PC-9 (cell line): ENCODE results near the gene NDRG2. TPM values are rescaled to one million over a fixed set of nuclear protein-coding genes. Genes with fewer than 3 reads are reported as not detected.

Experiments used
- BruUV-seq: library from RNA; stranded (reverse); fragments of 400-500 nt; replicated peaks from 2 replicates; lab custom pipeline; 2021; lab: Mats Ljungman, UMichigan
- CTCF ChIA-PET: fragments of 300-600 bp; sonication (Branson Sonifier 250); formaldehyde crosslinking; loops from one replicate; lab custom pipeline; 2022; ENCODE audit warnings: antibody characterized with exemption; lab: Charles Lee
- POLR2A ChIA-PET: fragments of 300-600 bp; sonication (Branson Sonifier 250); formaldehyde crosslinking; loops from one replicate; lab custom pipeline; 2022; ENCODE audit warnings: antibody characterized with exemption; ENCODE audit not compliant: unreplicated experiment; lab: Charles Lee
- DNase-seq, 2 experiments: peaks; one replicate each; pipeline versions ENCODE4 v3.0.0 to v3.0.0-alpha.2; 2015 to 2022; ENCODE audit warnings: mixed read lengths in 1 of 2
- H2AFZ ChIP-seq: fragments of 200-600 bp; sonication (generic); 2 replicates; pipeline ENCODE4 v1.8.1; 2017; ENCODE audit warnings: antibody characterized with exemption
- H3F3A ChIP-seq: fragments of 200-600 bp; sonication (generic); 2 replicates; pipeline ENCODE4 v1.8.1; 2017; ENCODE audit warnings: antibody characterized with exemption, mild to moderate bottlenecking, low read depth; ENCODE audit not compliant: insufficient read depth
- H3K27ac ChIP-seq: fragments of 200-600 bp; sonication (generic); 2 replicates; pipeline ENCODE4 v1.6.1; 2016; ENCODE audit warnings: mixed run types
- H3K27me3 ChIP-seq: fragments of 200-600 bp; sonication (generic); 2 replicates; pipeline ENCODE4 v1.6.1; 2016; ENCODE audit warnings: low read depth, mixed run types; ENCODE audit not compliant: insufficient read depth
- H3K36me3 ChIP-seq: fragments of 200-600 bp; sonication (generic); 2 replicates; pipeline ENCODE4 v1.6.1; 2016; ENCODE audit warnings: low read depth, mixed run types
- H3K4me1 ChIP-seq: fragments of 200-600 bp; sonication (generic); replicated peaks from 2 replicates; pipeline ENCODE4 v1.6.1; 2016; ENCODE audit warnings: mixed run types; ENCODE audit not compliant: insufficient read depth
- H3K4me2 ChIP-seq: fragments of 200-600 bp; sonication (generic); 2 replicates; pipeline ENCODE4 v1.6.1; 2017; ENCODE audit warnings: mixed run types
- H3K4me3 ChIP-seq: fragments of 200-600 bp; sonication (generic); 2 replicates; pipeline ENCODE4 v1.6.1; 2016; ENCODE audit warnings: mixed run types
- H3K79me2 ChIP-seq: fragments of 200-600 bp; sonication (generic); 2 replicates; pipeline ENCODE4 v1.6.1; 2017; ENCODE audit warnings: low read depth, mixed run types
- H3K9me2 ChIP-seq: fragments of 200-600 bp; sonication (generic); 2 replicates; pipeline ENCODE4 v1.8.1; 2017; ENCODE audit warnings: mild to moderate bottlenecking; ENCODE audit not compliant: insufficient read depth
- H3K9me3 ChIP-seq: fragments of 200-600 bp; sonication (generic); 2 replicates; pipeline ENCODE4 v1.8.1; 2016; ENCODE audit warnings: low read depth; ENCODE audit not compliant: insufficient read depth
- H4K20me1 ChIP-seq: fragments of 200-600 bp; sonication (generic); 2 replicates; pipeline ENCODE4 v1.8.1; 2017; ENCODE audit not compliant: insufficient read depth
- CTCF ChIP-seq: fragments of 200-600 bp; sonication (generic); conservative IDR thresholded peaks from 2 replicates; pipeline ENCODE4 v1.6.1; 2017; ENCODE audit warnings: mixed run types, antibody characterized with exemption, mild to moderate bottlenecking, moderate library complexity
- EZH2 ChIP-seq: fragments of 200-600 bp; sonication (generic); IDR thresholded peaks from 2 replicates; pipeline ENCODE4 v1.8.0; 2017; ENCODE audit warnings: antibody characterized with exemption, low read depth
- intact Hi-C: fragments of 100-400 bp; cut with micrococcal nuclease; formaldehyde crosslinking; loops from one replicate; pipeline ENCODE4 v1.10.0; 2022; ENCODE audit not compliant: unreplicated experiment
- total RNA-seq: library from RNA; stranded (reverse); gene quantifications from 2 replicates; pipeline ENCODE4 v1.2.3, GENCODE V29; 2021

NDRG2 gene
- total RNA-seq, 1 experiment from 2014 or later: 12.2 TPM

- no TSS peak for BruUV-seq
- H3K9me3 ChIP-seq: no peaks in the 10 kb centered on the region
- CTCF ChIA-PET: no interaction called here
Measured at GRCh38 chr14:20980906-20981305, 44.0 kb downstream of the NDRG2 start.

GRCh38 chr14:20978687-20979086 lies 46.2 kb downstream of the NDRG2 start:
- intact Hi-C loops: loop anchor here (10.0 kb wide), 2 partner anchors 126 to 354 kb away; partner anchors contain the start of gene TMEM253
- H4K20me1 ChIP-seq: no peaks in the 10 kb centered on the region
- CTCF ChIA-PET: no interaction called here

More at GRCh38 chr14:20980906-20981305, 44.0 kb downstream of the NDRG2 start:
- no peaks in the 10 kb centered on the region for H3K36me3 ChIP-seq
- no peak for DNase-seq
- H2AFZ ChIP-seq: no peak overlapping the region
- no peaks in the 10 kb centered on the region for H3K4me1 ChIP-seq
- H3K27ac ChIP-seq: no peak overlapping the region
- intact Hi-C loops: no loop called here
- TF ChIP-seq CTCF (no peak), EZH2 (no peak)
- no peaks in the 10 kb centered on the region for H3K27me3 ChIP-seq
- H3K4me3 ChIP-seq: no peak overlapping the region
- POLR2A ChIA-PET: no interaction called here
- H3K4me2 ChIP-seq: no peak overlapping the region
- H4K20me1 ChIP-seq: no peaks in the 10 kb centered on the region
- no peaks in the 10 kb centered on the region for H3K79me2 ChIP-seq
- no peaks in the 10 kb centered on the region for H3F3A ChIP-seq
- H3K9me2 ChIP-seq: no peaks in the 10 kb centered on the region

GRCh38 chr14:20976291-20976690 lies 48.6 kb downstream of the NDRG2 start:
- H3K79me2 ChIP-seq: no peaks in the 10 kb centered on the region

More at GRCh38 chr14:20978687-20979086, 46.2 kb downstream of the NDRG2 start:
- Histone ChIP-seq H3K4me3 (no peak overlapping the region), H3K9me3 (no peaks in the 10 kb centered on the region), H3K27ac (no peak overlapping the region), H3K27me3 (no peaks in the 10 kb centered on the region), H3K79me2 (no peaks in the 10 kb centered on the region), H3K36me3 (no peaks in the 10 kb centered on the region), H2AFZ (no peak overlapping the region), H3K4me2 (no peak overlapping the region), H3F3A (no peaks in the 10 kb centered on the region; the same call in 1 of the 2 replicates), H3K9me2 (no peaks in the 10 kb centered on the region), H3K4me1 (peaks cover 6% of the 10 kb centered on the region; the same call in 1 of the 2 replicates)
- POLR2A ChIA-PET: no interaction called here
- no peak for TF ChIP-seq CTCF
- TF ChIP-seq EZH2: no peak
- no TSS peak for BruUV-seq
- DNase-seq: no peak

More at GRCh38 chr14:20976291-20976690, 48.6 kb downstream of the NDRG2 start:
- ChIA-PET CTCF (no interaction called here), POLR2A (no interaction called here)
- Histone ChIP-seq H3K4me3 (no peak overlapping the region), H3K27me3 (no peaks in the 10 kb centered on the region), H3K4me2 (no peak overlapping the region), H3K36me3 (no peaks in the 10 kb centered on the region), H4K20me1 (no peaks in the 10 kb centered on the region), H2AFZ (no peak overlapping the region), H3F3A (no peaks in the 10 kb centered on the region; the same call in 1 of the 2 replicates), H3K9me3 (no peaks in the 10 kb centered on the region), H3K9me2 (no peaks in the 10 kb centered on the region), H3K4me1 (peaks cover 6% of the 10 kb centered on the region; the same call in 1 of the 2 replicates), H3K27ac (no peak overlapping the region)
- DNase-seq: no peak
- intact Hi-C loops: loop anchor here (10.0 kb wide), 2 partner anchors 129 to 351 kb away; partner anchors contain the start of gene TMEM253
- TF ChIP-seq EZH2: no peak
- TF ChIP-seq CTCF: no peak
- BruUV-seq: no TSS peak
